SH-SY5Y (cell line): Measurements from ENCODE around the gene SKIC2.

Experiments used
- GATA2 ChIP-seq: IDR thresholded peaks from 2 replicates; pipeline ENCODE4 v1.6.1; 2011; ENCODE audit warnings: mild to moderate bottlenecking, low read depth, low read length
- GATA3 ChIP-seq: IDR thresholded peaks from 2 replicates; pipeline ENCODE4 v1.6.1; 2011; ENCODE audit warnings: low read depth, mild to moderate bottlenecking, low read length, moderate library complexity

Gene SKIC2

GRCh38 chr6:31954511-31954910 lies 4.5 kb upstream of the SKIC2 start:
- TF ChIP-seq GATA2: no peak
- no peak for TF ChIP-seq GATA3

- no peak for TF ChIP-seq GATA3
- TF ChIP-seq GATA2: no peak
Observed at GRCh38 chr6:31956796-31957195, 2.2 kb upstream of the SKIC2 start.

- TF ChIP-seq GATA2: no peak
- TF ChIP-seq GATA3: no peak
Observed at GRCh38 chr6:31958412-31958740, 599 bp upstream of the SKIC2 start.

- TF ChIP-seq GATA2 (no peak), GATA3 (no peak)
Observed at GRCh38 chr6:31961616-31962015, 2.6 kb downstream of the SKIC2 start.

GRCh38 chr6:31963921-31964320 lies 4.9 kb downstream of the SKIC2 start:
- no peak for TF ChIP-seq GATA3
- TF ChIP-seq GATA2: no peak

- TF ChIP-seq GATA2 (no peak), GATA3 (no peak)
Observed at GRCh38 chr6:31965700-31966099, 6.7 kb downstream of the SKIC2 start.

GRCh38 chr6:31966506-31966905 lies 7.5 kb downstream of the SKIC2 start:
- no peak for TF ChIP-seq GATA2
- no peak for TF ChIP-seq GATA3

- TF ChIP-seq GATA3 (no peak), GATA2 (no peak)
Observed at GRCh38 chr6:31966997-31967925, 8.3 kb downstream of the SKIC2 start.

- TF ChIP-seq GATA2 (no peak), GATA3 (no peak)
Observed at GRCh38 chr6:31967926-31968320, 8.9 kb downstream of the SKIC2 start.

- TF ChIP-seq GATA2 (no peak), GATA3 (no peak)
Observed at GRCh38 chr6:31968326-31968725, 9.4 kb downstream of the SKIC2 start.

- TF ChIP-seq GATA3 (no peak), GATA2 (no peak)
Observed at GRCh38 chr6:31968791-31969711, 10.1 kb downstream of the SKIC2 start.

GRCh38 chr6:31969712-31970603 lies 11.0 kb downstream of the SKIC2 start:
- TF ChIP-seq GATA3: no peak
- no peak for TF ChIP-seq GATA2

GRCh38 chr6:31970604-31971271 lies 11.8 kb downstream of the SKIC2 start:
- no peak for TF ChIP-seq GATA2
- no peak for TF ChIP-seq GATA3
